IPS-NIHi11 (cell line): ENCODE results near the gene ANO9.
A peak's percentile ranks its signal among the peaks of the same experiment; 100 is the strongest.
"Not testable (repeated sequence)": the region's sequence is repeated elsewhere in the genome, so short reads cannot be mapped to it uniquely, and the experiment has no call there.

Source experiments
- DNase-seq: peaks from one replicate; pipeline ENCODE4 v3.0.0; 2012; ENCODE audit warnings: mixed read lengths, low spot score

Gene ANO9

GRCh38 chr11:471468-472145 lies 29.8 kb upstream of the ANO9 start:
- no peak for DNase-seq

- DNase-seq: no peak
Observed at GRCh38 chr11:469684-470560, 28.1 kb upstream of the ANO9 start.

GRCh38 chr11:469026-469683 lies 27.3 kb upstream of the ANO9 start:
- DNase-seq: not testable (repeated sequence)

GRCh38 chr11:468493-468892 lies 26.7 kb upstream of the ANO9 start:
- DNase-seq: no peak

- no peak for DNase-seq
Observed at GRCh38 chr11:468036-468435, 26.2 kb upstream of the ANO9 start.

GRCh38 chr11:465896-466530 lies 24.2 kb upstream of the ANO9 start:
- DNase-seq: no peak

GRCh38 chr11:464316-464715 lies 22.5 kb upstream of the ANO9 start:
- no peak for DNase-seq

- DNase-seq: no peak
Observed at GRCh38 chr11:462107-462890, 20.5 kb upstream of the ANO9 start.

- no peak for DNase-seq
Observed at GRCh38 chr11:461626-462025, 19.8 kb upstream of the ANO9 start.

- no peak for DNase-seq
Observed at GRCh38 chr11:460331-461199, 18.8 kb upstream of the ANO9 start.

GRCh38 chr11:459511-460220 lies 17.9 kb upstream of the ANO9 start:
- DNase-seq: no peak

GRCh38 chr11:457111-457760 lies 15.4 kb upstream of the ANO9 start:
- DNase-seq: peak; percentile 10

GRCh38 chr11:456533-456932 lies 14.7 kb upstream of the ANO9 start:
- peak; percentile 14 for DNase-seq

GRCh38 chr11:455566-456147 lies 13.8 kb upstream of the ANO9 start:
- no peak for DNase-seq

GRCh38 chr11:454801-455565 lies 13.2 kb upstream of the ANO9 start:
- DNase-seq: no peak

- no peak for DNase-seq
Observed at GRCh38 chr11:454043-454442, 12.2 kb upstream of the ANO9 start.

- no peak for DNase-seq
Observed at GRCh38 chr11:453564-453963, 11.8 kb upstream of the ANO9 start.

- DNase-seq: no peak
Observed at GRCh38 chr11:452916-453527, 11.2 kb upstream of the ANO9 start.
